GM19463 (cell line): ENCODE data around the gene MYO9B.
"Not testable (repeated sequence)": the region's sequence is repeated elsewhere in the genome, so short reads cannot be mapped to it uniquely, and the experiment has no call there.

Experiments
- ATAC-seq: cut with Tn5 transposase; IDR thresholded peaks from one replicate; pipeline ENCODE4 v1.9.1; 2021; ENCODE audit warnings: mild to moderate bottlenecking, moderate library complexity; ENCODE audit not compliant: unreplicated experiment

The MYO9B gene

DNA sequence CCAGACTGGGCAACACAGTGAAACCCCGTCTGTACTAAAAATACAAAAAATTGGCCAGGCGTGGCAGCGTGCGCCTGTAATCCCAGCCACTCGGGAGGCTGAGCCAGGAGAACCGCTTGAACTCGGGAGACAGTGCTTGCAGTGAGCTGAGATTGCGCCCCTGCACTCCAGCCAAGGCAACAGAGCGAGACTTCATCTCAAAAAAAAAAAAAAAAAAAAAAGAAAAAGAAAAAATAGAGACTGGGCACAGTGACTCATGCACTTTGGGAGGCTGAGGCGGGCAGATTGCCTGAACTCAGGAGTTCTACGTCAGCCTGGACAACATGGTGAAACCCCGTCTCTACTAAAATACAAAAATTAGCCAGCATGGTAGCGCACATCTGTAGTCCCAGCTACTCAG, 69.2 kb downstream of the MYO9B start:
- ATAC-seq, result not testable (repeated sequence)

DNA sequence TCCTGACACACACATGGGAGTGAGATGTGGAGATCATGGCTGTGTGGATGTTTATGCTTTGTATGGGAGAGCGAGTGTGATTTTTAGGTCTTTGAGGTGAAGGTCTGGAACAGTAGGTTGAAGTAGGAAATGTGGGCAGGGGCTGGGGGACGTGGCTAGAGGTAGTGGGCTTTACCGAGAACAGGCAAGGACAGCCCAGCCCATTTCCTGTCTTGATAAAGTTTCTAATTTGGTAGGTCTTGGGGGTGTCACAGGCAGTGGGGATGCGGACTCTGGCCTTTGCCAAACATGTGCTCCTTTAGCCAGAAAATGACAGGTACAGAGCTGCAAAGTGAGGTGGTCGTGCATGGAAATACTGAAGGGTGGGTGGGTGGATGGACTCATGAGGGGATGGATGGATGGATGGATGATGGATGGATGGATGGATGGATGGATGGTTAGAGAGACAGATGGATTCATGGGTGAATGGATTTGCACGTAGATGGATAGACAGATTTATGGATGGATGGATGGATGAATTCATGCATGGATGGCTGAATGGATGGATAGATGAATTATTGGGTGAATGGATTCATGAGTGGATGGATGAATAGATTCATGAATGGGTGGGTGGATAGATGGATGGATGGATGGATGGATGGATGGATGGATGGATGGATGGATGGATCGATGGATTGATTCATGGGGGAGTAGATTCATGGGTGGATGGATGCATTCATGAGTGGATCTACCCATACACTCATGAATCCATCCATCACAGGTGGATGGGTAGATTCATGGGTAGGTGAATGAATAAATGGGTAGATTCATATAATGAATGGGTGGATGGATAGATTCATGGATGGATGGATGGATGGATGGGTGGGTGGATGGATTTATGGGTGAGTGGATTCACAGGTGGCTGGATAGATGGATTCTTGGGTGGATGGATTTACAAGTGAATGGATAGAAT, 70.2 kb downstream of the MYO9B start:
- ATAC-seq, result no peak

DNA sequence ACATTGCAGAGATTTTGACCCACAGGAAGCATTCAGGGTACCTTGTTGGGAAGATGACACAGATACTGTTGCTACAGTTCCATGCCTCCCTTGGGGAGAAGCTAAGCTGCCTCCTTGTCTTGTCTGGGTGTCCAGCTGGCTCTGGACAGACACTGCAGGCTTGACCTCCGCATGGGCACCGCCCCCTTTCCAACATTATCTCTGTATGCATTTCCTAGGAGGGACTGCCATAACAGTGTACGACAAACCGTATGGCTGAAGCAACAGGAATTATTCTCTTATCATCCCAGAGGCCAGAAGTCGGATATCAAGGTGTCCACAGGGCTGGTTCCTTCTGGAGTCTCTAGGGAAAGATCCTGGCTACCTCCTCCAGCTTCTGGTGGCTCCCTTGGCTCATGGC, 72.6 kb downstream of the MYO9B start:
- no peak for ATAC-seq

GRCh38 chr19:17149393-17150135, 74.0 kb downstream of the MYO9B start:
- no peak for ATAC-seq

DNA sequence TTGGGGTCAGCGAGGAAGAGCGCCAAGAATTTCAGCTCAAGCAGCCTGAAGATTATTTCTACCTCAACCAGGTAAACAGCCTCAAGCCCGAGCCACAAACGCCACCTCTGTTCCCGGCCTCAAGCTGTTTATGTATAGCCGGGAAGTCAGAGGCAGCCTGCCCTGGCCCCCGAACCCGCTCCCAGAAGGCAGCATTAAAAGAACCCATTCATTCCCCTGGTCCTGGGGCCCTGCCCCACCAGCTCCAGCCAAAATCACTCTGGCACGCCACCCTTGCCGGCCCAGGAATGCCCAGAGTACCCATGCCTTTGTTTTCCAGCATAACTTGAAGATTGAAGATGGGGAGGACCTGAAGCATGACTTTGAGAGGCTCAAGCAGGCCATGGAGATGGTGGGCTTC, 78.4 kb downstream of the MYO9B start:
- no peak for ATAC-seq

GRCh38 chr19:17155251-17155650, 79.7 kb downstream of the MYO9B start:
- ATAC-seq, result no peak

DNA sequence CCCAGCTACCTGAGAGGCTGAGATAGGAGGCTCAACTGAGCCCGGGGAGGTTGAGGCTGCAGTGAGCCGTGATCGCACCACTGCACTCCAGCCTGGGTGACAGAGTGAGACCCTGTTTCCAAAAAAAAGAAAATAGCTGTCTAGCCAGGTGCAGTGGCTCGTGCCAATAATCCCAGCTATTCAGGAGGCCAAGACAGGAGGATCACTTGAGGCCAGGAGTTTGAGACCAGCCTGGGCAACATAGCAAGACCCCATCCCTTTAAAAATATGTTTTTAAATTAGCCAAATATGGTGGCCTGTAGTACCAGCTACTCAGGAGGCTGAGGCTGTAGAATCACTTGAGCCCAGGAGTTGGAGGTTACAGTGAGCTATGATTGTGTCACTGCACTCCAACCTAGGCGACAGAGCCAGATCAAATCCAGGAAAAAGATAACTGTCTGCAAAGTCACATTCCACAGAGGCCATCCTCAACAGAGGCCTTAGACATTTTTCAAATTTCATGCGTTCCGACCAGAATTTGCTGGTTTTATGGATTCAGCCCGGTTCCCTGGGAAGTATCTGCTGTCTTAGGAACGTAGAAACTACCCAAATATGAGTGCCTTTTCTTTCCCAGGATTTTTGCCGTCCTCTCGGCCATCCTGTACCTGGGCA, 80.8 kb downstream of the MYO9B start:
- no peak for ATAC-seq

DNA sequence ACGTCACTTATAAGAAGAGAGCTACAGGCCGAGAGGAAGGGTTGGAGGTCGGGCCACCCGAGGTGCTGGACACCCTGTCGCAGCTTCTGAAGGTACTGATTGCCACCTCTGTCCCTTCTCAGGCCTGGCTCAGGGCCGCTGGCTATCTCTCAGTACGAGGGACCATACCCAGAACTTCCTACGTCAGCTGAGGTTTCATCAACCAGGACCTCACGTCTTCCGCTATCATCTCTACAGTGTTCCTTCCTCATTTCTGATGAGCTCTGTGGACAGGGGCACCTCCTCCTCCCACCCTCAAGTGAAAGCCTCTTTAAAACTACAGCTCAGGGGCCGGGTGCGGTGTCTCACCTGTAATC, 81.3 kb downstream of the MYO9B start:
- ATAC-seq, result no peak

DNA sequence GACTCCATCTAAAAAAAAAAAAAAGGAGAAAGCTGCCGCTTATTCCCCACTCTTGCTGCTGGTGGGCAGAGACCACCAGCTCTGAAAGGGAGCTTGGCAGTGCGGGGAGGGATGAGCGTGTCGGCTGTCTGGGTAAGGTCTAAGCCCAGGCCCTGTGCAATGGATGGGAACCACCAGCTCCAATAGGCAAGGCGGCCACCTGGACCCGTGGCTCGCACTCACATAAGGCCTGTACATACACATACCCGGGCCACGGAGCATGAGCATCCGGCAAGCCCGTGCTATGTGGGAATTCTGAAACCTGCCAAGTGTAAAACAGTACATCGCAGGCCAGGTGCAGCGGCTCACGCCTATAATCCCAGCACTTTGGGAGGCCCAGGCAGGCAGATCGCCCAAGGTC, 83.0 kb downstream of the MYO9B start:
- no peak for ATAC-seq

GRCh38 chr19:17159466-17160393, 84.2 kb downstream of the MYO9B start:
- no peak for ATAC-seq

DNA sequence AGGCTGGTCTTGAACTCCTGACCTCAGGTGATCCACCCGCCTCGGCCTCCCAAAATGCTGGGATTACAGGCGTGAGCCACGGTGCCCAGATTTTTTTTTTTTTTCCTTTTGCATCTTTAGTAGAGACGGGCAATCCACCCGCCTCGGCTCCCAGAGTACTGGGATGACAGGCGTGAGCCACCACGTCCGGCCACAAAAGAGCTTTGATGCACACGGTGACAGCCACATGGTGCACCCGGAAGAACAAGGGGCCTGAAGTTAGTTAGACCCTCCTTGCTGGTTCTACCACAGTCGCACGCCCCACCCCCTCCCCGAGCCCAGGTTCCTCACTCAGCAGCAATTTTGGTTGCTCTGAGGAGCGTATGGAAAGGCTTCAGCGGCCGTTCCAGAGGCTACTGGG, 85.3 kb downstream of the MYO9B start:
- no peak for ATAC-seq

- not testable (repeated sequence) for ATAC-seq
Measured at GRCh38 chr19:17162131-17162530, 86.6 kb downstream of the MYO9B start.

- ATAC-seq, result no peak
Measured at GRCh38 chr19:17162580-17162979, 87.0 kb downstream of the MYO9B start.

DNA sequence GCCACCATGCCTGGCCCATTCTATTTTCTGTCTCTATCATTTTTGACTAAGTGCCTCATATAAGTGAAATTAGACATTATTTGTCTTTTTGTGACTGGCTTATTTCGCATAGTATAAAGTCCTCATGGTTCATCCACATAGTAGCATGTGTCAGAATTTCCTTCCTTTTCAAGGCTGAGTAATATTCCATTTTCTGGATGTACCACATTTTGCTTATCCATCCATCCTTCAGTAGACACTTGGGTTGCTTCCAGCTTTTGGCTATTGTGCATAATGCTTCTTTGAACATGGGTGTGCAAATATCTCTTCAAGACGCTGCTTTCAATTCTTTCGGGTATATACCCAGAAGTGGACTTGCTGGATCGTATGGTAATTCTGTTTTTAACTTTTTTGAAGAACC, 88.1 kb downstream of the MYO9B start:
- no peak for ATAC-seq

- no peak for ATAC-seq
Measured at GRCh38 chr19:17164639-17165038, 89.1 kb downstream of the MYO9B start.

GRCh38 chr19:17165715-17166114, 90.1 kb downstream of the MYO9B start:
- no peak for ATAC-seq

- no peak for ATAC-seq
Measured at GRCh38 chr19:17170538-17171297, 95.1 kb downstream of the MYO9B start.

DNA sequence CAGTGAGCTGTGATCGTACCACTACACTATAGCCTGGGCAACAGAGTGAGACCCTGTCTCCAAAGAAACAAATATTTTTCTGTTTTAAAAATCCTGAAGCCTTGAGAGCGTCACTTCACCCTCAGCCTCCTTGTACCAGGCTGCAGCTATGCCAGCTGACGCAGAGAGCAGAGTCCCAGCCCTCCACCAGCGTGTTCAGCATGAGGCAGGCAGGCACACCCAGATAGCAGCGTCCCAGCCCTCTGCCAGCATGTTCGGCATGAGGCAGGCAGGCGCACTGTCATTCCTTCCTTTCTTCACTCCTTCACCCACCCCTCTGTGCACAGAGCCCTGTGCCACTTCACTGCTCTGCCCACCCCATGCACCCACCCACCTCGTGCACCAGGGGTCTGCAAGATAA, 96.3 kb downstream of the MYO9B start:
- ATAC-seq, result no peak

GRCh38 chr19:17172624-17173345, 97.2 kb downstream of the MYO9B start:
- no peak for ATAC-seq
